A549 treated with AZD9567 at 1 μM for 4 hours (cell line): ENCODE results near the gene ZNF213. TPM values are rescaled to one million over a fixed set of nuclear protein-coding genes. Genes with fewer than 3 reads are reported as not detected.

Source experiments
- total RNA-seq: library from RNA; stranded (reverse); fragments of 200-300 nt; extraction: Qiagen RNA extraction; gene quantifications from 5 replicates; pipeline ENCODE4 v1.2.3, GENCODE V29; 2022; ENCODE audit not compliant: insufficient read depth

ZNF213 gene, protein sequence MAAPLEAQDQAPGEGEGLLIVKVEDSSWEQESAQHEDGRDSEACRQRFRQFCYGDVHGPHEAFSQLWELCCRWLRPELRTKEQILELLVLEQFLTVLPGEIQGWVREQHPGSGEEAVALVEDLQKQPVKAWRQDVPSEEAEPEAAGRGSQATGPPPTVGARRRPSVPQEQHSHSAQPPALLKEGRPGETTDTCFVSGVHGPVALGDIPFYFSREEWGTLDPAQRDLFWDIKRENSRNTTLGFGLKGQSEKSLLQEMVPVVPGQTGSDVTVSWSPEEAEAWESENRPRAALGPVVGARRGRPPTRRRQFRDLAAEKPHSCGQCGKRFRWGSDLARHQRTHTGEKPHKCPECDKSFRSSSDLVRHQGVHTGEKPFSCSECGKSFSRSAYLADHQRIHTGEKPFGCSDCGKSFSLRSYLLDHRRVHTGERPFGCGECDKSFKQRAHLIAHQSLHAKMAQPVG
- total RNA-seq: 12.4 to 13.5 TPM (median 12.8 TPM) in 5 replicates

DNA sequence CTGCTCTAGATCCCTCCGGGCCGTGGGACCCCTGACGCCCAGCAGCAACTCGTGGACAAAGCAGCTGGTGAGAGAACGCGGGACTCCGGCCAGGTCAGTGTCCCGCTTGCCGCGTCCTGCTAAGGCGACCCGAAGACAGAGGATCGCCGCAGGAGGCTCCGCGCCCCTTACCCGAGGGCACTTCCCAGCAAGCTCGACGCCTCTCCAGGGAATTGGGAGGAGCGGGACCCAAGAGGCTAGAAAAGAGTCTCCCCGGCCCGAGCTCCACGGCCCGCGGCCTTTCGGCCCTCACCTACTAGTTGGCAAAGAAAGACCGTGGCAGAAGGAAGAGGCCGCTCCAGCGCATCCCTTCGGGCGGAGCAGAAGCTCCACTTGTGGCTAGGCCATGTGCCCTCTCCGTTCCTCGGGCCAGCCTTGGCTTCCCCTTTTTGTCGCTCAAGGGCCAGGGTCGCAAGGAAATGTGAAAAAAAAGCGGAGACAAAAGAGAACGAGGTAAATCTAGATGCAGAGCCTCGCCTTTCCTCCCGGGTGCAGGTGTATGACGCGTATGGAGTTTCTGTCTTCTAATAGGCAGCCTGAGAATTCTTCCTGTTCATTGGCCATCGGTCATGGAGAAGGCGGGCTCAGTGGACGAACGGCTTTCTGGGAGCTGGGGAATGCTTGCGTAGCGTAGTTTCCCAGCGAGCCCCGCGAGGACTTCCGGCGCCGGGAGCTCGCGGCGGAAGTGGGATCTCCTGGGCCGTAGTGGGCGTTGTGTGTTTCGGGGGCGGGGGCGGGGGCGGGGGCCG lies at the start of gene ZNF213:
ZNF213 (plus strand) TSS at position 692 of the 788 bp plus-strand sequence. CDS start 2,252 bp downstream, outside the sequence.

DNA sequence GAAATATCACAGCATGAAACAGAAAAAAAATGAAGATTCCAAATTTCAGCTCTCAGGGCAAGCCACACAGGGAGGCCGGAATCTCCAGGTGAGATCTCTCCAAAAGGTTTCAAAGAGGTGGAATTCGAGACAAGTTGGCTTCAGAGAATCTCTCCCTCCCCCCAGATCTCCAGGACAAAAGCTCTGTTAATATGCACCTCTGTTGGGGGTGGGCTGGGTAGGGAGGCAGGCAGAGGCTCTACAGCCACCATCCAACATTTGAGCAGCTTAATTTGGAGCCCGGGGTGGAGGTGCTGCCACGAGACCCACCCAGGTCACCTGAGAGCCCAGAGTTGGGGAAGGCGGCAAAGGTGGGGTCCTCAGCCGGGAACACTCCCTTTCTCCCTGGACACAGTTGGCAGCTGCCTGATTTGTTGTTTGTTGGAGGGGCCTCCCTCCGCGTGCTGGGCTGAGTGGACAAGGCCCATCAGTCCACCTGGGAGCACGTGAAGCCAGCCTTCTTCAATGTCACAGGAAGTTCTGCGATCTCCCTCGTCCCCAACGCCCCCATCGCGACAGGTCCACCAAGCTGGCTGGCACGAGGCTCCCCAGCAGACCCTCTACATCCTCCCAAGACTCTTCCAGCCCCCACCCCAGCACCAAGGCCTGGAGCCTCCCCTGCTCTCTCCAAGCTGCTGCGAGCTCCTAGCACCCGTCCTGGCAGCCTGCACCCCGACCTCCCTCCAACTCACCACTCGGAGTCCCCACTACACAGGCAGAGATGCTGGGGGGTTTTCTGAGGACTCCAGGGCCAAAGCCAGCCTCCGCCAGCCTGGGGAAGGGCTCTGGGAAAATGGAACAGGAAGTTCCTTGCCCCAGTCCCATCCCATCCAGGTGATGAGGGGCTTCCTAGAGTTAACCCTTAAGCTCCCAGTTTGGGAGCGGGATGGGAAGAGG lies 36.1 kb upstream of the ZNF213 start, which contains the start of gene ZSCAN10:
ZSCAN10 (minus strand) TSS at position 836 of the 936 bp plus-strand sequence. CDS start 6,357 bp downstream, outside the sequence.

DNA sequence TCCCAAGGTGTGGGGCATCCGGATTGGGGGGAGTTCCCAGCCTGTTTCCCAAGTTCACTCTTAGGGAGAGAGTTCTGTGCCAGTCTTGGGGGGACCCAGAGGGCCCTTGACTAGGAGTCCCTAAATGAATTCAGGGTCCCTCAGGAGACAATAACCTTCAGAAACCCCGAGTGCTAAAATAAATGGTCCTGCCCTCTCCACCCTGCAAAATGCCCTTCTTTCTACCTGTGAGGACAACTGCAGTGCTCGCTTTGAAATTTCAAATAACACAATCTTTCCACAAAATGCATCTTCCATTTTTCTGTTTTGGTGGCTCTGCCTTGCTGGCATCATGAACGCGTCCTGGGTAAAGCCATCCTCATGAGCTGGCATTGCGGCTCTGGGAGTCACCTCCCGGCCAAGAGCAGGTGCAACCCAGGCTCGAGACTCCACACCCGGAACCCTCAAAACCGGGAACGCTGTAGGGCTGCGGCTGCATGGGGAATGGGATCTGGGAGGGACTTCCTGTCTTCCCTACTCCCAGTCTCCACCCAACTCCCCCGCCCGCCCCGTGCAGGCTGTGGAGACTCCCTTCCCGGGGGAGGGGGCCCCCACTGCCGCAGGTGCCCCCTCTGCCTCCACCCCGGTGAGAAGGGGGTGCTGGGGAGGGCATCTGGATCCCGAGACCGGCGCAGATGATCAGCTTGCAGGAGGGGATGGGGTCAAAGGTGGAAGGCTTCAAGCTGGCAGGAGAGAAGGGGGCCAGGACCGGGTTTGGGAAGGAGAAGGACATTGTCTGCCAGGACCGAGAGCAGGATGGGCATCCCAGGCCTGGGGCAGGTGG lies 22.6 kb upstream of the ZNF213 start, which contains the start of gene ZNF205:
ZNF205 (plus strand) TSS at position 529 of the 823 bp plus-strand sequence. CDS start 845 bp downstream, outside the sequence.

DNA sequence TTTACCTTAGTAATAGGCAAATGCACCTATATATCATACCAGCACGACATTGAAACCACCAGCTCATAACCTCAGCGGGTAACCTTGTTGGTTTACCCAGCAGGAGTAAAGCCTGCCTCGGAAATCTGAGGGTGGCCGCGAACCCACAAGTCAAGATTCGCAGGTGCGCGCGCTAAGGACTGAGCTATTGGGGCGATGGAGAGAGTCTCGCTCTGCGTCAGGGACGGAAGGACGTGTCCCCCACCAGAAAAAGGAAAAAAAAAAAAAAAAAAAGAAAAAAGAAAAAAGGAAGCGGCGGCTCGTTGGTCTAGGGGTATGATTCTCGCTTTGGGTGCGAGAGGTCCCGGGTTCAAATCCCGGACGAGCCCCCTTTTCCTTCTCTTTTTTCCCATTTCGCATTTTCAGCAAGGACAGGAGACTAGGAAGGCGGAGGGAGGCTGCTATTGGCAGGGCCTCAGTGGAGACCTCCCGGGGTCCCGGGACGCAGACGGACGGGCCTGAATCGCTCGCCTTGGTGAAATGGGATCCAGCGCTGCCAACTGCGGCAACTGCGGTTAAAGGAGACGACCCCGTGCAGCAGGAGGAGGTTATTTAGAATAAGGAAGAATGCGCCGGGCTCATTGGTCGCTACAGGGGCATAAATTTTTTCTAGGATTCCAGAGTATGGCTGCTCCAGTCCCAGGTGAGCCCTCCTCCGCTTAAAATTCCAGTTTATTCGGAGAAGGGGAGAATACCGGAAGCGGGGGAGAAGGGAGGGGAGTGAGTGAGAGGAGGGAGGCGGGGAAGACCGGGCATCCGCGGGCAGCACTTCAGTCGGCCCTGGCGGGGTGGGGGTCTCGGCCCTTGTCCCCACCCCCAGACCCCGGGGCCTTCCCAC lies 53.2 kb downstream of the ZNF213 start, which contains the start of gene OR1F1:
OR1F1 (plus strand) TSS at position 407 of the 877 bp plus-strand sequence.

Other genes with a start within 250 kb of the ZNF213 start
- gene FLYWCH1, start 223.1 kb upstream of the ZNF213 start, total RNA-seq: 23.6 to 29.2 TPM (median 26.3 TPM) in 5 replicates
- 2.0 to 2.5 TPM (median 2.1 TPM) in 4 of 5 replicates, not detected in the other for gene KREMEN2, start 170.8 kb upstream of the ZNF213 start, total RNA-seq
- 46.7 to 50.9 TPM (median 49.9 TPM) in 5 replicates for gene PAQR4, start 165.7 kb upstream of the ZNF213 start, total RNA-seq
- gene PKMYT1, start 154.6 kb upstream of the ZNF213 start, total RNA-seq: 68.3 to 98.4 TPM (median 93.8 TPM) in 5 replicates
- 0.37 to 0.71 TPM (median 0.42 TPM) in 4 of 5 replicates, not detected in the other for gene CLDN9, start 122.1 kb upstream of the ZNF213 start, total RNA-seq
- 0.18 to 1.2 TPM (median 0.28 TPM) in 5 replicates for gene CLDN6, start 116.8 kb upstream of the ZNF213 start, total RNA-seq
- gene TNFRSF12A, start 114.7 kb upstream of the ZNF213 start, total RNA-seq: 438 to 673 TPM (median 603 TPM) in 5 replicates
- gene HCFC1R1, start 111.1 kb upstream of the ZNF213 start, total RNA-seq: 226 to 241 TPM (median 237 TPM) in 5 replicates
- 26.4 to 38.3 TPM (median 35.7 TPM) in 5 replicates for gene THOC6, start 111.0 kb upstream of the ZNF213 start, total RNA-seq
- not detected in 5 replicates for gene BICDL2, start 98.1 kb upstream of the ZNF213 start, total RNA-seq
- 0.86 to 1.1 TPM (median 0.96 TPM) in 4 of 5 replicates, not detected in the other for gene MMP25, start 88.5 kb upstream of the ZNF213 start, total RNA-seq
- gene IL32, start 69.4 kb upstream of the ZNF213 start, total RNA-seq: 13.0 to 37.1 TPM (median 22.9 TPM) in 5 replicates
- 0.03 TPM in 1 of 5 replicates, not detected in the others for gene ZSCAN10, start 35.7 kb upstream of the ZNF213 start, total RNA-seq
- gene ZNF205, start 22.4 kb upstream of the ZNF213 start, total RNA-seq: 12.9 to 15.4 TPM (median 14.2 TPM) in 5 replicates
- gene OR1F1, start 53.2 kb downstream of the ZNF213 start, total RNA-seq: 0.13 to 0.31 TPM (median 0.26 TPM) in 4 of 5 replicates, not detected in the other
- 7.8 to 9.3 TPM (median 8.4 TPM) in 5 replicates for gene ZNF200, start 100.1 kb downstream of the ZNF213 start, total RNA-seq
- not detected in 5 replicates for gene MEFV, start 121.6 kb downstream of the ZNF213 start, total RNA-seq
- gene ZNF263, start 148.5 kb downstream of the ZNF213 start, total RNA-seq: 33.5 to 39.6 TPM (median 36.7 TPM) in 5 replicates
- 0.87 to 2.1 TPM (median 1.2 TPM) in 5 replicates for gene TIGD7, start 170.4 kb downstream of the ZNF213 start, total RNA-seq
- gene ZNF75A, start 170.5 kb downstream of the ZNF213 start, total RNA-seq: 10.6 to 20.8 TPM (median 11.2 TPM) in 5 replicates
- not detected in 5 replicates for gene OR2C1, start 220.9 kb downstream of the ZNF213 start, total RNA-seq